Fibroblast of lung (primary cell): ENCODE results near the gene ALDH5A1.

Experiments
- CTCF ChIP-seq, 2 donors: IDR thresholded peaks in 1 of 2; conservative IDR thresholded peaks in 1 of 2; 1 replicate in 1 of 2; 2 replicates in 1 of 2; pipeline ENCODE4 v1.5.1; 2011 to 2012; ENCODE audit warnings: low read length in 2 of 2, control low read depth in 1 of 2, inconsistent platforms in 1 of 2, low read depth in 1 of 2, mild to moderate bottlenecking in 1 of 2
- EZH2 ChIP-seq: IDR thresholded peaks from 2 replicates; pipeline ENCODE4 v1.5.1; 2012; ENCODE audit warnings: low read length, control low read depth, mild to moderate bottlenecking; ENCODE audit errors: missing control alignments

- no peak for TF ChIP-seq CTCF (conservative IDR thresholded peaks at IDR 0.05 in 1 of 2, IDR thresholded peaks at IDR 0.05 in 1 of 2; ENCODE audit: low read depth in 1 of 2, low read length in 2 of 2)
- no peak for TF ChIP-seq EZH2
These were observed 14.1 kb upstream of the ALDH5A1 start for GRCh38 chr6:24480705-24481104.
